Stimulated activated CD8-positive, alpha-beta memory T cell treated with anti-CD3 and anti-CD28 coated beads, Interleukin-15, amount 100 ng/mL, for 24 hours (primary cell): Measurements from ENCODE around the gene USP17L29.
"Not testable (repeated sequence)": the region's sequence is repeated elsewhere in the genome, so short reads cannot be mapped to it uniquely, and the experiment has no call there.

Source experiments
- DNase-seq: peaks from one replicate; pipeline ENCODE4 v3.0.0-alpha.2; 2020; ENCODE audit warnings: low read depth

Gene USP17L29, protein sequence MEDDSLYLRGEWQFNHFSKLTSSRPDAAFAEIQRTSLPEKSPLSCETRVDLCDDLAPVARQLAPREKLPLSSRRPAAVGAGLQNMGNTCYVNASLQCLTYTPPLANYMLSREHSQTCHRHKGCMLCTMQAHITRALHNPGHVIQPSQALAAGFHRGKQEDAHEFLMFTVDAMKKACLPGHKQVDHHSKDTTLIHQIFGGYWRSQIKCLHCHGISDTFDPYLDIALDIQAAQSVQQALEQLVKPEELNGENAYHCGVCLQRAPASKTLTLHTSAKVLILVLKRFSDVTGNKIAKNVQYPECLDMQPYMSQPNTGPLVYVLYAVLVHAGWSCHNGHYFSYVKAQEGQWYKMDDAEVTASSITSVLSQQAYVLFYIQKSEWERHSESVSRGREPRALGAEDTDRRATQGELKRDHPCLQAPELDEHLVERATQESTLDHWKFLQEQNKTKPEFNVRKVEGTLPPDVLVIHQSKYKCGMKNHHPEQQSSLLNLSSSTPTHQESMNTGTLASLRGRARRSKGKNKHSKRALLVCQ

DNA sequence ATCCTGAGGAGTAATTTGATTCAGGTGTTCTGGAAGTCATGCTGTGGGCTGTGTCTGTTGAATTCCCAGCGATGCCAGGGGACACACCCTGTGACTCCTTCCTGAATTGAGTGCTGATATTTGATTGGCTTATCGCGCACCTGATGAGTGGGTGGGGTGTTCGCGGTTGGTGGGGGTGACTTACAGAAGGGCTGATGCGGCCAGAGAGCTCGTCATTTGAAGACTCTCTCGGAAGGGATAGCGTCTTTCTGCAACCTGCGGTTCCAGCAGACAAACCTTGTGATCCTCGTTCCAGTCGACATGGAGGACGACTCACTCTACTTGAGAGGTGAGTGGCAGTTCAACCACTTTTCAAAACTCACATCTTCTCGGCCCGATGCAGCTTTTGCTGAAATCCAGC, at the start of gene USP17L29:
Gene USP17L29 (plus strand): TSS at position 301 of the 400 bp plus-strand sequence. CDS start 0 bp downstream, at position 301.
- not testable (repeated sequence) for DNase-seq

DNA sequence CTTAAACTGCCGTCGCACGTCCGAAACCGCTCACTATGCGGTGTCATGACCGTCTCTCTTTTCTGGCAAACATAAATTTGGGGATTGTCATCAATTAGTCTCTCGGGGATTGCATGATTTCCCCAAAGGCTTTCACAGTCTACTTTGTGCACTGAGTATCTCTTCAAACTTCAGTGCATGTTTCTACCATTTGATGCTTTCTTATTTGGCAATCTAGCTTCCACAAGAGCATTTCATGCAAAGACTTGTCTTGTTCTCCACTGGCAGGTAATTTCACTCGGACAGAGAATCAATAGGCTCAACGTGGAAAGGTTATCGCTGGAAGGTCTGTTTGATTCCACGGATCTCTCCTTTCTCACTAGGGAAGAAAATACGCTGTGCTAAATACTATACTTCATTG, 29.2 kb upstream of the USP17L29 start:
- DNase-seq: not testable (repeated sequence)

DNA sequence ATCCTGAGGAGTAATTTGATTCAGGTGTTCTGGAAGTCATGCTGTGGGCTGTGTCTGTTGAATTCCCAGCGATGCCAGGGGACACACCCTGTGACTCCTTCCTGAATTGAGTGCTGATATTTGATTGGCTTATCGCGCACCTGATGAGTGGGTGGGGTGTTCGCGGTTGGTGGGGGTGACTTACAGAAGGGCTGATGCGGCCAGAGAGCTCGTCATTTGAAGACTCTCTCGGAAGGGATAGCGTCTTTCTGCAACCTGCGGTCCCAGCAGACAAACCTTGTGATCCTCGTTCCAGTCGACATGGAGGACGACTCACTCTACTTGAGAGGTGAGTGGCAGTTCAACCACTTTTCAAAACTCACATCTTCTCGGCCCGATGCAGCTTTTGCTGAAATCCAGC, 28.6 kb upstream of the USP17L29 start, which contains the start of gene USP17L24:
Gene USP17L24 (plus strand): TSS at position 301 of the 400 bp plus-strand sequence. CDS start 0 bp downstream, at position 301.
- DNase-seq: not testable (repeated sequence)

DNA sequence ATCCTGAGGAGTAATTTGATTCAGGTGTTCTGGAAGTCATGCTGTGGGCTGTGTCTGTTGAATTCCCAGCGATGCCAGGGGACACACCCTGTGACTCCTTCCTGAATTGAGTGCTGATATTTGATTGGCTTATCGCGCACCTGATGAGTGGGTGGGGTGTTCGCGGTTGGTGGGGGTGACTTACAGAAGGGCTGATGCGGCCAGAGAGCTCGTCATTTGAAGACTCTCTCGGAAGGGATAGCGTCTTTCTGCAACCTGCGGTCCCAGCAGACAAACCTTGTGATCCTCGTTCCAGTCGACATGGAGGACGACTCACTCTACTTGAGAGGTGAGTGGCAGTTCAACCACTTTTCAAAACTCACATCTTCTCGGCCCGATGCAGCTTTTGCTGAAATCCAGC, 23.8 kb upstream of the USP17L29 start, which contains the start of gene USP17L25:
Gene USP17L25 (plus strand): TSS at position 301 of the 400 bp plus-strand sequence. CDS start 0 bp downstream, at position 301.
- DNase-seq: not testable (repeated sequence)

DNA sequence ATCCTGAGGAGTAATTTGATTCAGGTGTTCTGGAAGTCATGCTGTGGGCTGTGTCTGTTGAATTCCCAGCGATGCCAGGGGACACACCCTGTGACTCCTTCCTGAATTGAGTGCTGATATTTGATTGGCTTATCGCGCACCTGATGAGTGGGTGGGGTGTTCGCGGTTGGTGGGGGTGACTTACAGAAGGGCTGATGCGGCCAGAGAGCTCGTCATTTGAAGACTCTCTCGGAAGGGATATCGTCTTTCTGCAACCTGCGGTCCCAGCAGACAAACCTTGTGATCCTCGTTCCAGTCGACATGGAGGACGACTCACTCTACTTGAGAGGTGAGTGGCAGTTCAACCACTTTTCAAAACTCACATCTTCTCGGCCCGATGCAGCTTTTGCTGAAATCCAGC, 19.1 kb upstream of the USP17L29 start, which contains the start of gene USP17L26:
Gene USP17L26 (plus strand): TSS at position 301 of the 400 bp plus-strand sequence. CDS start 0 bp downstream, at position 301.
- DNase-seq: not testable (repeated sequence)

DNA sequence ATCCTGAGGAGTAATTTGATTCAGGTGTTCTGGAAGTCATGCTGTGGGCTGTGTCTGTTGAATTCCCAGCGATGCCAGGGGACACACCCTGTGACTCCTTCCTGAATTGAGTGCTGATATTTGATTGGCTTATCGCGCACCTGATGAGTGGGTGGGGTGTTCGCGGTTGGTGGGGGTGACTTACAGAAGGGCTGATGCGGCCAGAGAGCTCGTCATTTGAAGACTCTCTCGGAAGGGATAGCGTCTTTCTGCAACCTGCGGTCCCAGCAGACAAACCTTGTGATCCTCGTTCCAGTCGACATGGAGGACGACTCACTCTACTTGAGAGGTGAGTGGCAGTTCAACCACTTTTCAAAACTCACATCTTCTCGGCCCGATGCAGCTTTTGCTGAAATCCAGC, 14.3 kb upstream of the USP17L29 start, which contains the start of gene USP17L5:
Gene USP17L5 (plus strand): TSS at position 301 of the 400 bp plus-strand sequence. CDS start 0 bp downstream, at position 301.
- DNase-seq: not testable (repeated sequence)

DNA sequence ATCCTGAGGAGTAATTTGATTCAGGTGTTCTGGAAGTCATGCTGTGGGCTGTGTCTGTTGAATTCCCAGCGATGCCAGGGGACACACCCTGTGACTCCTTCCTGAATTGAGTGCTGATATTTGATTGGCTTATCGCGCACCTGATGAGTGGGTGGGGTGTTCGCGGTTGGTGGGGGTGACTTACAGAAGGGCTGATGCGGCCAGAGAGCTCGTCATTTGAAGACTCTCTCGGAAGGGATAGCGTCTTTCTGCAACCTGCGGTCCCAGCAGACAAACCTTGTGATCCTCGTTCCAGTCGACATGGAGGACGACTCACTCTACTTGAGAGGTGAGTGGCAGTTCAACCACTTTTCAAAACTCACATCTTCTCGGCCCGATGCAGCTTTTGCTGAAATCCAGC, 9.6 kb upstream of the USP17L29 start, which contains the start of gene USP17L27:
Gene USP17L27 (plus strand): TSS at position 301 of the 400 bp plus-strand sequence. CDS start 0 bp downstream, at position 301.
- not testable (repeated sequence) for DNase-seq

DNA sequence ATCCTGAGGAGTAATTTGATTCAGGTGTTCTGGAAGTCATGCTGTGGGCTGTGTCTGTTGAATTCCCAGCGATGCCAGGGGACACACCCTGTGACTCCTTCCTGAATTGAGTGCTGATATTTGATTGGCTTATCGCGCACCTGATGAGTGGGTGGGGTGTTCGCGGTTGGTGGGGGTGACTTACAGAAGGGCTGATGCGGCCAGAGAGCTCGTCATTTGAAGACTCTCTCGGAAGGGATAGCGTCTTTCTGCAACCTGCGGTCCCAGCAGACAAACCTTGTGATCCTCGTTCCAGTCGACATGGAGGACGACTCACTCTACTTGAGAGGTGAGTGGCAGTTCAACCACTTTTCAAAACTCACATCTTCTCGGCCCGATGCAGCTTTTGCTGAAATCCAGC, 4.8 kb upstream of the USP17L29 start, which contains the start of gene USP17L28:
Gene USP17L28 (plus strand): TSS at position 301 of the 400 bp plus-strand sequence. CDS start 0 bp downstream, at position 301.
- not testable (repeated sequence) for DNase-seq

DNA sequence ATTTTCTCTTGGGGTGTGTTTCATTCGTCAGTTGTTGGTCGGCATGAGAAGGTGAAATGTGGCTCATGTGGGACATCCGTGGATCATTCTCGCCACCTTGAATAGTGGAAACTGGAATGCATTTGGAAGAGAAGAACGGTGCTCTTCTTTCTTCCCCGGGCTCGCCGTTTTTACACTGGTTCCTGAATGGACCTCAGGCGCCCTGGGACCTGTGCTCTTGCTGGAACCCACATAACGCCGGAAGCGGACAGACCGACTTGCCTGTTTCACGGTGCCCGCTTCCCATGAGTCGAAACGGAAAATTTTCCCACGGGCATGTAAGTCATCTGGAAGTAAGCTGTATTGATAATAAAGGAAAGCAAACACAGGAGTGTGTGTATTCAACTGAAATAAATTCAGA, 2.6 kb upstream of the USP17L29 start:
- DNase-seq: not testable (repeated sequence)

DNA sequence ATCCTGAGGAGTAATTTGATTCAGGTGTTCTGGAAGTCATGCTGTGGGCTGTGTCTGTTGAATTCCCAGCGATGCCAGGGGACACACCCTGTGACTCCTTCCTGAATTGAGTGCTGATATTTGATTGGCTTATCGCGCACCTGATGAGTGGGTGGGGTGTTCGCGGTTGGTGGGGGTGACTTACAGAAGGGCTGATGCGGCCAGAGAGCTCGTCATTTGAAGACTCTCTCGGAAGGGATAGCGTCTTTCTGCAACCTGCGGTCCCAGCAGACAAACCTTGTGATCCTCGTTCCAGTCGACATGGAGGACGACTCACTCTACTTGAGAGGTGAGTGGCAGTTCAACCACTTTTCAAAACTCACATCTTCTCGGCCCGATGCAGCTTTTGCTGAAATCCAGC, 9.4 kb downstream of the USP17L29 start, which contains the start of gene USP17L30:
Gene USP17L30 (plus strand): TSS at position 301 of the 400 bp plus-strand sequence. CDS start 0 bp downstream, at position 301.
- not testable (repeated sequence) for DNase-seq

DNA sequence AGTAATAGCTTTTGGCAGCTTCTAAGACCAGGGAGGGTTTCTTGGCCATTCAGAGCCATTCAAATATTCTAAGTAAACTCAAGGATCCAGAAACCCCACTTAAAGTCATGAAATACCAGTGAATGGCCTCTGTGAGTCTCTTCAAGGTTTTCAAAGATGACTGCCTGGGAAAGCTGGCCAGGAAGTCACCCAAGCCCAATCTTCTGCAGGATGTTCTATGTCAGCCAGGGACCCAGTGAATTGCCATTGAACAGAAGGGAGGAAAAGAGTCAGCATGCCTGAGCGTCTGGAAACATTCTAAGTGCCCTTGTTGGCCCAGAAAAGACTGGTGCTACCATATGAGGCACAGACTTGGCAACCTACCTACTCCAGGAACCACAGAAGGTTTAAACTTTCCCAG, 26.4 kb downstream of the USP17L29 start:
- not testable (repeated sequence) for DNase-seq

DNA sequence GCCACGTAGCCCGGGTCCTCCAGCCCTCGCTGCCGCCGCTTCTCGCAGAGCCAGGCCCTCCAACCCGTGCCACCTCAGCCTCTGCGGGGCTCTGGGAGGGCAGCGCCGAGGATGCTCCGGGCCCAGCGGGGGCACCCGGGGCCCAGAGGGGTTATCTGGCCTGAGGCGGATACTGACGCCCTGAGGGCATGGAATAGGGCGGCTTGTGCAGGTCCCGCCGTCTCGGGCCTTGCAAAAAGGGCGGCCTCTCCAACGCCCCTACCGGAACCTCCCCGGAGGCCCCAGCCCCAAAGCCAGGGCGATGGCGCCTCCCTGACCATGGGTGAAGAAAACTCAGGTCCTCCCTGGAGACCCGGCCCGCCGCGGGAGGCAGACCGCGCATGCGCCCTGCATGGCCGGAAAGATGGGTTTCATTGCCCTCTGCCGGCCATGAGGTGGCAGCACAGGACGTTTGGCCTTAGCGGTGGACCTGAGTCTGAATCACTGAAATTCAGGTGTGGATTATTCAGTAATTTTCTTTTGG, 27.6 kb downstream of the USP17L29 start:
- DNase-seq: peak; percentile 12

DNA sequence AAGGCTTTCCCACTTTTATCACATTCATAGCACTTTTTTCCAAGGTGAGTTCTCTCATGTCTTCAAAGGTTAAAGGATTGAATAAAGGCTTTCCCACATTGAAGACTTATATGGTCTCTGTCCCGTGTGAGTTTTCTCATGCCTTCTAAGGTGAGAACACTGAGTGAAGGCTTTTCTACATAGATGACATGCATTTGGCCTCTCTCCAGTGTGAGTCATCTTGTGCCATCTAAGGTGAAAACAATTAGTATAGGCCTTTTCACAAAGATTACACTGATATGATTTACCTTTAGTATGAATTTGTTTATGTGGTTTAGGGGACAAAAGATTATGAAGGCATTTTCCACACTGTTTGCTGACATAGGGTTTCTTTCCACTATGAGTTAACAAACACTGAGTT, 30.7 kb downstream of the USP17L29 start:
- DNase-seq: no peak

DNA sequence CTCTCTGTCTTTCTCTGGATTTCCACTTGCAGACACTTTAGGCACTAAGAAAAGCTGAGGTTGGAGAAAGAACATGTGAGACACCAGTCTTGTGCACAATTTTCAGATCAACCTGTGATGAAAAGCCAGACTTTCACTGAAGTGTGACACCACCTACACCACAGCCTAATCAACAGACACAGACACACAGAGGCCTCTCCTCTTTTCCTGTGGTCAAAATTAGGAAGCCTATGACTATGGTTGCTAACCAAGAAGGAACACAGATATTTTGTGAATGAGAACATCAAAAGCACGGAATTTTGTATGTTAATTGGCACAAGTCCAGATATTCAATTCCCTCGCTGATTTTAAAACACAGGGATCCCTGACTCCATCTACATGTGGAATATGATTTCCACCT, 35.6 kb downstream of the USP17L29 start:
- DNase-seq: not testable (repeated sequence)
